MM.1S (cell line): ENCODE measurements around the gene AADACL4.

ENCODE experiments used
- CTCF ChIP-seq: fragments of 300-600 bp; sonication (generic); IDR thresholded peaks from 2 replicates; pipeline ENCODE4 v1.5.1; 2016; ENCODE audit warnings: antibody characterized with exemption, low read length, mixed read lengths
- EZH2 ChIP-seq: fragments of 300-600 bp; sonication (generic); optimal IDR thresholded peaks from 2 replicates; pipeline ENCODE3; 2017; ENCODE audit warnings: low read depth, mild to moderate bottlenecking, antibody characterized with exemption, low read length, mixed read lengths

DNA sequence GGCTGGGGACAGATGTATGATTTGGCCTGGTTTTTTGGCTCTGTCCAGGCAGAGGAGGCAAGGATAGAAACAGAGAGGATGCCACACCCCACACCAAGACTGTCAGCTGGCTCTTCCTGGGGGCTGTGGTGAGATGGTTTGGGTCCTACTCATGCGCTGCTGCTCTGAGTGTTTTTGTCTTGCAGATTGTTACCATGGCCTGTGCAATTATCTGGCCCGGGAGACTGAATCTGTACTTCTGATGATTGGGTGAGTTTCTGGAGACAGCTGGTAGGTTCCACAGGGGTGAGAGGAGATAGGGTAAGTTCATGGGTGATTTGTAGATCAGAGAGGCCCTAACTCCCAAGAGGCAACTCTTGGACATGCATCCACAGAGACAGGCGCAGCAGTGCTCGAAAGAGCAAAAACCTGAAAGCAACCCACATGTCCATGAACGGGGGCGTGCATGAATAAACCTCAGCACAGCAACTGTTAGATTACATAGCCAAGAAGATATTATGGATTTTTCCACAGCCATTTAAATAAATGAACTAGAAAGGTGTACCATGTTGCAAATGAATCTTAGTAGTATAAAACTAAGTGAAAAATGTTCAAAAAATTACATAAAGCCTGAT is 17.8 kb downstream of the AADACL4 start:
- TF ChIP-seq CTCF, result no peak
- no peak for TF ChIP-seq EZH2
